Panc1 (cell line): ENCODE results near the gene FAM193A.

ENCODE experiments used
- SIN3A ChIP-seq: IDR thresholded peaks from 2 replicates; pipeline ENCODE4 v1.6.1; 2012; ENCODE audit warnings: low read depth, mild to moderate bottlenecking, low read length, moderate library complexity, borderline replicate concordance; ENCODE audit not compliant: insufficient read depth
- TF ChIP-seq, protein P1 (sequence below): fragments of 450-650 bp; IDR thresholded peaks from 2 replicates; pipeline ENCODE4 v1.5.1; 2017; ENCODE audit warnings: mild to moderate bottlenecking

DNA sequence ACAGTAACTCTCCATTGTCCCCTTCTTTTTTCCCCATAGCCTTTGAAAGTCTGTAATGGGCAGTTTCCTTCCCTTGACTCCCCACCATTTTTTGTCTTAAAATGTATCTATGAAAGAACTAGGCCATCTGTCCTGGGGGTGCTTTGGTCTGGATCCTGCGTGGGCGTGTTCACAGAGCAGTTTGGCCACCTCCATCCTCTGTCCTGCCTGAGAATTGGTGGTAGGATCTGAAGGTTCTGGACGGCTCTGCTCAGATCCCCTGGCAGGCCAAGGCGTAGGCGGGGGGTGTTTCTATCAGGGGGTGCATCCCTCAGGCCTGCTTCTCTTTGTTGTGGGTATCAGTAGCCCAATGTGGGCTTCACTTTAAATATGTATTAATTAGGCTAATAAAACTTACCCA, 107.1 kb downstream of the FAM193A start:
- TF ChIP-seq, protein P1, sequence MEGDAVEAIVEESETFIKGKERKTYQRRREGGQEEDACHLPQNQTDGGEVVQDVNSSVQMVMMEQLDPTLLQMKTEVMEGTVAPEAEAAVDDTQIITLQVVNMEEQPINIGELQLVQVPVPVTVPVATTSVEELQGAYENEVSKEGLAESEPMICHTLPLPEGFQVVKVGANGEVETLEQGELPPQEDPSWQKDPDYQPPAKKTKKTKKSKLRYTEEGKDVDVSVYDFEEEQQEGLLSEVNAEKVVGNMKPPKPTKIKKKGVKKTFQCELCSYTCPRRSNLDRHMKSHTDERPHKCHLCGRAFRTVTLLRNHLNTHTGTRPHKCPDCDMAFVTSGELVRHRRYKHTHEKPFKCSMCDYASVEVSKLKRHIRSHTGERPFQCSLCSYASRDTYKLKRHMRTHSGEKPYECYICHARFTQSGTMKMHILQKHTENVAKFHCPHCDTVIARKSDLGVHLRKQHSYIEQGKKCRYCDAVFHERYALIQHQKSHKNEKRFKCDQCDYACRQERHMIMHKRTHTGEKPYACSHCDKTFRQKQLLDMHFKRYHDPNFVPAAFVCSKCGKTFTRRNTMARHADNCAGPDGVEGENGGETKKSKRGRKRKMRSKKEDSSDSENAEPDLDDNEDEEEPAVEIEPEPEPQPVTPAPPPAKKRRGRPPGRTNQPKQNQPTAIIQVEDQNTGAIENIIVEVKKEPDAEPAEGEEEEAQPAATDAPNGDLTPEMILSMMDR, result no peak
- no peak for TF ChIP-seq SIN3A
